ENCODE measurements around the gene MEIS3. TPM values are rescaled to one million over a fixed set of nuclear protein-coding genes. Genes with fewer than 3 reads are reported as not detected.
"Not testable (repeated sequence)": the region's sequence is repeated elsewhere in the genome, so short reads cannot be mapped to it uniquely, and the experiment has no call there.

Gene MEIS3
- total RNA-seq, 6 donors from 2014 or later, result 1.7 to 7.1 (median 3.8) TPM; not detected in 1

GRCh38 chr19:47384533-47384932 is 34.8 kb downstream of the MEIS3 start:
- WGBS, 2 donors, result 88 to 93% methylated on average over 4 of the region's 4 CpGs
- not testable (repeated sequence) for H3K4me3 ChIP-seq; DNase-seq; H3K27ac ChIP-seq; ATAC-seq (ENCODE audit: low FRiP score in 2 of 2); H3K27me3 ChIP-seq; H3K9me3 ChIP-seq
- H3K36me3 ChIP-seq, result peaks cover 0 to 31% (median 27%) of the 10 kb centered on the region in 4 donors
- peaks cover 0 to 10% (median 7%) of the 10 kb centered on the region in 4 donors for H3K4me1 ChIP-seq

- DNase-seq; H3K27me3 ChIP-seq; H3K4me3 ChIP-seq; H3K9me3 ChIP-seq; ATAC-seq (ENCODE audit: low FRiP score in 2 of 2): not testable (repeated sequence)
- Histone ChIP-seq H3K4me1 (peaks cover 0 to 10% (median 6%) of the 10 kb centered on the region in 4 donors), H3K36me3 (peaks cover 0 to 37% (median 31%) of the 10 kb centered on the region in 4 donors), H3K27ac (peak overlapping the region in 1 of 4 donors; percentile 23)
- 86 to 89% methylated on average over 5 of the region's 5 CpGs for WGBS, 2 donors
Measured at GRCh38 chr19:47383890-47384289, 35.4 kb downstream of the MEIS3 start.

DNA sequence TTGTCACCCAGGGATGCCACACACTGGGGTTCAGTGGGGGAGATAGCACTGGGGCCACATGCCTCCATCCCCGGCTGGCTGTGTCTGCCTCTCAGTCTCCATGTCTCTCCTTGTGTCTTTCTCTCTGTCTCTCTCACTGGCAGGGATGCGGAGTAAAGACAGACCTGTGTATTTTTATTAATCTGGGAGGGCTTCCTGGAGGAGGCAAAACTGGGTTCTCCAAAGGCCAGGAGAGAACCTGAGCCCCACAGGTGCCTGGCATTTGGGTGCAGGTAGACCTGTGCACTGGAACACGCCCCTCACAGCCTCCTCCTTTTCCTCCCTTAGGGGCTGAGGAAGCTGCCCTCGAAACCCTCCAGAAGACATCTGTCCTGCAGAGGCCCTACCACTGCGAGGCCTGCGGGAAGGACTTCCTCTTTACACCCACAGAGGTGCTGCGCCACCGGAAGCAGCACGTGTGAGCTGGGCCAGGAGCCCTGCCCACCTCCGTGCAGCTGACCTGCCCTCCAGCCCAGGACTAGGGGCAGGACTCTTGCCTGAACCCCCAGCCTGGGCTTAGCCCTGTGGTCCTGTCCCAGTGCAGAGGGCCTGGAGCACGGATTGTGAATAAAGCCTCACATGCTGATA is 37.6 kb downstream of the MEIS3 start:
- peak; percentile 38 to 70 for ATAC-seq (ENCODE audit: low FRiP score in 2 of 2)
- TF ChIP-seq POLR2AphosphoS5 (IDR thresholded peaks at IDR 0.05) (peak in 1 of 2 donors; percentile 42), POLR2A (IDR thresholded peaks at IDR 0.05) (no peak)
- Histone ChIP-seq H3K36me3 (peaks cover 4 to 56% (median 49%) of the 10 kb centered on the region in 4 donors), H3K9me3 (no peaks in the 10 kb centered on the region), H3K27me3 (peaks cover 0 to 3% (median 0%) of the 10 kb centered on the region in 4 donors), H3K4me3 (no peak overlapping the region), H3K4me1 (peaks cover 0 to 10% (median 5%) of the 10 kb centered on the region in 4 donors), H3K27ac (peak overlapping the region in 2 of 4 donors; percentile 36 to 72)
- peak in 1 of 2 donors; percentile 72 for DNase-seq
- 73 to 98% methylated on average over 5 to 11 of the region's 11 CpGs for WGBS, 2 donors

GRCh38 chr19:47381121-47381520 is 38.2 kb downstream of the MEIS3 start:
- DNase-seq (no peak), ATAC-seq (ENCODE audit: low FRiP score in 2 of 2) (no peak)
- peaks cover 0 to 10% (median 5%) of the 10 kb centered on the region in 4 donors for H3K4me1 ChIP-seq
- no peak overlapping the region for H3K4me3 ChIP-seq
- peaks cover 10 to 63% (median 55%) of the 10 kb centered on the region in 4 donors for H3K36me3 ChIP-seq
- no peaks in the 10 kb centered on the region for H3K9me3 ChIP-seq
- peak overlapping the region in 2 of 4 donors; percentile 36 to 72 for H3K27ac ChIP-seq
- 93% methylated on average over 11 to 14 of the region's 14 CpGs for WGBS, 2 donors
- H3K27me3 ChIP-seq, result peaks cover 0 to 3% (median 0%) of the 10 kb centered on the region in 4 donors
- TF ChIP-seq POLR2AphosphoS5 (IDR thresholded peaks at IDR 0.05) (no peak), CTCF (IDR thresholded peaks at IDR 0.05) (no peak), POLR2A (IDR thresholded peaks at IDR 0.05) (no peak), EP300 (IDR thresholded peaks at IDR 0.05) (no peak)

DNA sequence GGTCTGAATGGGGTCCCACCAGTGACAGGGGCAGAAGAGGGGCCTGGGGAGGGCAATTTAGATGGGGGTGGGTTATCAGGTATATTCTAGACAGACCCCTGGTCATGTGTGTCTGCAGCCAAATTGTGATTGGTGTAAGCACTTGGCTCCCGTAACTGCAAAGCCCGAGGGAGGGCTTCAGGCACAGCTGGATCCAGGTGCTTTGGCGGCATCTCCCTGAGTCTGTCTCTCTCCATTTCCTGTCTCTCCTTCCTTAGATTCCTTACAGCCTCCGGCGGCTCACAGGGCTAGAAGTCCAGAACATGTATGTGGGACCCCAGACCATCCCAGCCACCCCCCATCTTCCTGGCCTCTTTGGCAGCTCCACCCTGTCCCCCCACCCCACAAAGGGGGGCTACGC is 38.8 kb downstream of the MEIS3 start:
- Histone ChIP-seq H3K27me3 (peaks cover 0 to under 1% (median 0%) of the 10 kb centered on the region in 4 donors), H3K4me1 (peaks cover 0 to 10% (median 5%) of the 10 kb centered on the region in 4 donors), H3K4me3 (no peak overlapping the region), H3K36me3 (peaks cover 15 to 68% (median 61%) of the 10 kb centered on the region in 4 donors), H3K9me3 (no peaks in the 10 kb centered on the region), H3K27ac (no peak overlapping the region)
- no peak for DNase-seq
- WGBS, 2 donors, result 96% methylated on average over 5 to 6 of the region's 6 CpGs
- TF ChIP-seq POLR2A (IDR thresholded peaks at IDR 0.05) (no peak), POLR2AphosphoS5 (IDR thresholded peaks at IDR 0.05) (no peak), CTCF (IDR thresholded peaks at IDR 0.05) (no peak), EP300 (IDR thresholded peaks at IDR 0.05) (no peak)
- no peak for ATAC-seq (ENCODE audit: low FRiP score in 2 of 2)

DNA sequence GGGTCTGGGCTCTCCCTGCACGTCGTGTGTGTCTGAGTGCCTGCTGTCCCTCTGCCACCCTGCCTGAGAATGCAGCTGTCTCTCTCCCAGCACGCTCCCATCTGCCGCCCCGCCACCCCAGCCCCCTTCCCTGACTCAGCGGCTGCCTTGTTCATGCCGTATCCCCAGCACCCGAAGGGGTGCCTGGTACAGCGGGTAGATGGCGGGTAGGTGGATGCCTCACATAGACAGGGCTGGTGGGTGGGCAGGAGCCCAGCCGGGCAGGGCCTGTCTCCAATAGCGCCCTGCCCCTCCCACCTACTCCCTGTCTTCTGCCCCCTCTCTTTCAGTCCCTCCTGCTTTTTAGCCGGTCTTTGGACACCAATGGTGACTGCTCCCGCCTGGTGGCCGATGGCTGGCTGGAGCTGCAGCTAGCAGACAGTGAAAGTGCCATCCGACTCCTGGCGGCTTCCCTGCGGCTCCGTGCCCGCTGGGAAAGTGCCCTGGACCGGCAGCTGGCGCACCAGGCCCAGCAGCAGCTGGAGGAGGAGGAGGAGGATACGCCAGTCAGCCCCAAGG is 39.9 kb downstream of the MEIS3 start:
- H3K9me3 ChIP-seq, result no peaks in the 10 kb centered on the region
- ATAC-seq (ENCODE audit: low FRiP score in 2 of 2) (no peak), DNase-seq (no peak)
- no peak overlapping the region for H3K27ac ChIP-seq
- TF ChIP-seq CTCF (IDR thresholded peaks at IDR 0.05) (no peak), POLR2A (IDR thresholded peaks at IDR 0.05) (no peak), POLR2AphosphoS5 (IDR thresholded peaks at IDR 0.05) (no peak)
- no peak overlapping the region for H3K4me3 ChIP-seq
- peaks cover 26 to 79% (median 72%) of the 10 kb centered on the region in 4 donors for H3K36me3 ChIP-seq
- WGBS, 2 donors, result 95 to 96% methylated on average over 15 to 18 of the region's 23 CpGs
- H3K4me1 ChIP-seq, result peaks cover 0 to 10% (median 5%) of the 10 kb centered on the region in 4 donors
- H3K27me3 ChIP-seq, result no peaks in the 10 kb centered on the region

All from upper lobe of left lung (tissue), 6 donors.